H1 (cell line): Measurements from ENCODE around the gene PLCL2. TPM values are rescaled to one million over a fixed set of nuclear protein-coding genes. Genes with fewer than 3 reads are reported as not detected.

Source experiments
- EGR1 ChIP-seq: IDR thresholded peaks from 2 replicates; pipeline ENCODE4 v1.6.1; 2011; ENCODE audit warnings: low read depth, low read length, borderline replicate concordance
- KDM1A ChIP-seq: fragments of 200-600, 300-600 bp; sonication (generic); IDR thresholded peaks from 2 replicates; pipeline ENCODE4 v1.7.1; 2016; ENCODE audit warnings: mild to moderate bottlenecking, low read length, borderline replicate concordance
- NANOG ChIP-seq: IDR thresholded peaks from 2 replicates; pipeline ENCODE4 v1.6.1; 2011; ENCODE audit warnings: low read length, low read depth, mild to moderate bottlenecking, inconsistent platforms; ENCODE audit not compliant: insufficient read depth, poor library complexity, severe bottlenecking
- NRF1 ChIP-seq: IDR thresholded peaks from 2 replicates; pipeline ENCODE4 v1.6.1; 2011; ENCODE audit warnings: mild to moderate bottlenecking, low read depth, low read length, improper control_type of control experiment
- SUZ12 ChIP-seq: fragments of 200-600 bp; sonication (generic); IDR thresholded peaks from 2 replicates; pipeline ENCODE4 v1.6.1; 2012; ENCODE audit warnings: mild to moderate bottlenecking, inconsistent platforms, low read length, moderate library complexity, mixed read lengths
- TBP ChIP-seq: IDR thresholded peaks from 2 replicates; pipeline ENCODE4 v1.6.1; 2011; ENCODE audit warnings: low read depth, low read length, improper control_type of control experiment
- polyA plus RNA-seq, 7 experiments: library from polyadenylated mRNA; depleted of rRNA in 3 of 7; stranded (reverse) in 5 of 7; unstranded in 2 of 7; fragments of >200 nt in 5 of 7; fragments of 200-250 nt in 2 of 7; gene quantifications; 1 replicate in 5 of 7; 2 replicates in 1 of 7; 4 replicates in 1 of 7; pipeline versions ENCODE4 v1.2.1 to v1.2.3, GENCODE V29; 2011 to 2013; ENCODE audit warnings: missing spikeins in 2 of 7, mixed read lengths in 2 of 7
- total RNA-seq: library from RNA; stranded (reverse); fragmentation: NEBNext Ultra II Directional; extraction: Animal tissue kit (Norgen Biotek cat#: 25700); gene quantifications from 2 replicates; pipeline ENCODE4 v1.2.1, GENCODE V29; 2021
- TF ChIP-seq, protein P1 (sequence below): IDR thresholded peaks from 2 replicates; pipeline ENCODE4 v1.6.1; 2012; ENCODE audit warnings: inconsistent platforms

PLCL2 gene
- total and polyA plus RNA-seq, 2 of the 8 experiments (the other 6 are each of a cell fraction or from before 2014, with no cell fraction given): 3.5 to 6.8 TPM

DNA sequence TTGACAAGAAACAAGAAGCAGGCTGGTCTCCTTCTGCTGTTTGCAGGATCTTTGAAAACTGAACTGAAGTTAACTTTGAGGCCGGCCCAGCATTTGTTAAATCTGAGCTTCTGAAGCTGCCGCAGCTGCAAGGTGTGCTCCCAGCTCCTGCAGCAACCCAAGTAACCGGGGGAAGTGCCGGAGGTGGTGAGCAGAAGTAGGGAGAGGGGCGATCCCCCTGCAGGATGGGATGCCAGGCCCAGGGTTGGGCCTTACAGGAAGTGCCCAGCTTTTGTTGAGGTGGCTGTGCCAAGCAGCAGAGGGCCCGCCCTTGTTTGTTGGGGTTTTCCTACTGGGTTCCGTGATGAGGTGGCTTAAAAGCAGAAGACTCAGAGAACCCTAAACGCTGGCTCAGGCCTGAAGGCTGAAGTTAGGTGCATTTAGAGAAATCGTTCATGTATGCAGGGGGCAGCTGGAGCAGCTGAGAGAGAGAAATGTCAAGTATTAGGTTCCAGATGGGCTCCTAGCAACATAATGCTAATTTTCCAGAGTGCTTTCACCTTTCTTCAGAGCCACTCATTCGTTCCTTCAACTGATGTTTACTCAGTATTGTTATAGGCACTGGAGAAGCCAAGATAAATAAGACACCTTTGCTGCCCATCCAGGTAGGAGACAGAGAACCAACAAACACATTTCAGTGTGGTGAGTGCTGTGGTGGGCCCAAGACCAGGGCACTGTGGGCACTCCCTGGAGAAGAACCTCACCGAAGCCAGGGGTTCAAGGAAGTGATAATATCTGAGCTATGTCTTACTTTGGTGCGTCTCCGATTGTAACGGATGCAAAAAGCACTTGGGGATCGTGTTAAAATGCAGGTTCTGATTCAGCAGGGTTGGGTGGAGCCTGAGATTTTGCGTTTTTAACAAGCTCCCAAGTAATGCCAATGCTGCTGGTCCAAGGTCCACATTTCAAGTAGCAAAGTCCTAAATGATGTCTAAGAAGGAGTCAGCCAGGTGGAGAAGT, 42.2 kb upstream of the PLCL2 start (continued):
- TF ChIP-seq NRF1: no peak
- TF ChIP-seq EGR1: no peak
- no peak; the same call in 1 of the 2 replicates for TF ChIP-seq TBP
- TF ChIP-seq, protein P1, sequence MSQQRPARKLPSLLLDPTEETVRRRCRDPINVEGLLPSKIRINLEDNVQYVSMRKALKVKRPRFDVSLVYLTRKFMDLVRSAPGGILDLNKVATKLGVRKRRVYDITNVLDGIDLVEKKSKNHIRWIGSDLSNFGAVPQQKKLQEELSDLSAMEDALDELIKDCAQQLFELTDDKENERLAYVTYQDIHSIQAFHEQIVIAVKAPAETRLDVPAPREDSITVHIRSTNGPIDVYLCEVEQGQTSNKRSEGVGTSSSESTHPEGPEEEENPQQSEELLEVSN: no peak
- no peak for TF ChIP-seq KDM1A
- TF ChIP-seq SUZ12: no peak
- no peak for TF ChIP-seq NANOG
